Right ventricle myocardium superior (tissue), 1 donor: ENCODE data around the gene HMOX1. TPM values are rescaled to one million over a fixed set of nuclear protein-coding genes. Genes with fewer than 3 reads are reported as not detected.

ENCODE experiments used
- ATAC-seq: fragments of 200-7000 bp; cut with Tn5 transposase; one replicate; pipeline ENCODE4 v1.9.1; 2020; ENCODE audit warnings: mild to moderate bottlenecking; ENCODE audit not compliant: poor library complexity
- DNase-seq: peaks from one replicate; pipeline ENCODE4 v3.0.0-alpha.2; 2020
- intact Hi-C: fragments of 100-400 bp; cut with DNase I; formaldehyde crosslinking; loops from one replicate; pipeline ENCODE4 v1.11.2; 2022
- total RNA-seq: library from RNA; stranded (reverse); fragmentation: NEBNext Ultra II Directional; extraction: Animal tissue kit (Norgen Biotek cat#: 25700); gene quantifications from one replicate; pipeline ENCODE4 v1.2.1, GENCODE V29; 2021
- donor health status: DM: no; HTN: yes; CAD: no; lungs with severe emphysema.

The HMOX1 gene
- total RNA-seq, 1 donor from 2014 or later: 4.8 TPM

DNA sequence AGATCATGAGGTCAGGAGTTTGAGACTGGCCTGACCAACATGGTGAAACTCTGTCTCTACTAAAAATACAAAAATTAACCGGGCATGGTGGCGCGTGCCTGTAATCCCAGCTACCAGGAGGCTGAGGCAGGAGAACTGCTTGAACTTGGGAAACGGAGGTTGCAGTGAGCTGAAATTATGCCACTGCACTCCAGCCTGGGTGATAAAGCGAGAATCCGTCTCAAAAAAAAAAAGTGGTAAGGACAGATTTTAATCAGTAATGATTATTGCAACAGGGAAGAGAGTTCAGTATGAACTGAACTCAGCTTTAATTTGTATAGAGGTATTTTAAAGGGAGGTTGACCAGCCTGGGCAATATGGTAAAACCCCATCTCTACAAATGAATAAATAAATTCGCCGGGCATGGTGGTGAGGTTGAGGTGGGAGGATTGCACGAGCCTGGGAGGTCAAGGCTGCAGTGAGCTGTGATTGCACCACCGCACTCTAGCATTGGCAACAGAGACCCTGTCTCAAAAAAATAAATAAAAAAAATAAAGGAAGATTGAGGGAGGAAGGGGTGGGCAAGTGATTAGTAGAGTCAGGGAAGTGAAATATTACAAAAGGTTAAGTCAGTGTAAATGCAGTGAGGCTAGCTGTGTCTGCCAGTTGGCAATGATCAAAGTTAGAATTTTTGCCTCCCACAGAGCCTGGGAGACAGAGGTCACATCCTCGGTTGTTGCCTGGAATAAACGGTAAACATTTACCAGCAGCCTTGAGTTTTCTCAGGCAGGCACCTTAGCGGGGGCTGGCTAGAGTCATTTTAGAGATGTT lies 16.4 kb downstream of the HMOX1 start:
- DNase-seq: no peak
- ATAC-seq: no peak
- intact Hi-C loops: no loop called here

GRCh38 chr22:35398591-35398973 lies 17.7 kb downstream of the HMOX1 start:
- intact Hi-C loops: no loop called here
- no peak for ATAC-seq
- no peak for DNase-seq

- intact Hi-C loops: no loop called here
- no peak for ATAC-seq
- DNase-seq: no peak
These were observed 18.3 kb downstream of the HMOX1 start for GRCh38 chr22:35399114-35399677.

- ATAC-seq (peak; percentile 99), DNase-seq (peak; percentile 98)
- intact Hi-C loops: no loop called here
These were observed 19.0 kb downstream of the HMOX1 start, which contains the start of gene MCM5 for GRCh38 chr22:35399678-35400500. Gene MCM5, plus strand, starts transcription at chr22:35400140. Its CDS starts 299 bp downstream, at chr22:35400439.

DNA sequence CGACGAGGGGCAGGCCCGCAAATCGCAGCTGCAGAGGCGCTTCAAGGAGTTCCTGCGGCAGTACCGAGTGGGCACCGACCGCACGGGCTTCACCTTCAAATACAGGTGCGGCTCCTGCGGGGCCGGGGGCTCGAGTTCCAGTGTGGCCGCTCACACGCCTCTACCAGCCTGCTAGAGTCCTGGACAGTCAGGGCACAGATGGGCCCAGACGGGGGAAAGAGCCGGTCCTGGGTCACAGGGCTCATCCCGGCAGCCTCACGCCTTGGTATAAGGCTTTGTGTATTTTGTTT lies 19.6 kb downstream of the HMOX1 start:
- DNase-seq (no peak), ATAC-seq (no peak)
- intact Hi-C loops: no loop called here

- DNase-seq: no peak
- intact Hi-C loops: no loop called here
- no peak for ATAC-seq
These were observed 21.0 kb downstream of the HMOX1 start for GRCh38 chr22:35401863-35402262.

DNA sequence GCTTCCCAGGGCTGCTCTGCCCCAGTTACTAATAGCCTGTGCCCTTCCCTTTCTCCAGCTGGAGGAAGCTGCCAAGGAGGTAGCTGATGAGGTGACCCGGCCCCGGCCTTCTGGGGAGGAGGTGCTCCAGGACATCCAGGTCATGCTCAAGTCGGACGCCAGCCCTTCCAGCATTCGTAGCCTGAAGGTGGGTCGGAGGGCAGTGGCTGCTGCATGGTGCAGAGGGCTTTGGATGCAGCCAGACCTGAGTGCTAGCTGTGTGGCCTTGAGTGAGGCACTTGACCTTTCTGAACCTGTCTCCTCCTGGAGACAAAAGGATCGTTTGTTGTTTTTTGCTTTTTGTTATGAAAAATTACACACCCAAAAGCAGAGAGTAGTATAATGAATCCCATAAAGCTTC lies 22.5 kb downstream of the HMOX1 start:
- ATAC-seq (no peak), DNase-seq (no peak)
- intact Hi-C loops: no loop called here

DNA sequence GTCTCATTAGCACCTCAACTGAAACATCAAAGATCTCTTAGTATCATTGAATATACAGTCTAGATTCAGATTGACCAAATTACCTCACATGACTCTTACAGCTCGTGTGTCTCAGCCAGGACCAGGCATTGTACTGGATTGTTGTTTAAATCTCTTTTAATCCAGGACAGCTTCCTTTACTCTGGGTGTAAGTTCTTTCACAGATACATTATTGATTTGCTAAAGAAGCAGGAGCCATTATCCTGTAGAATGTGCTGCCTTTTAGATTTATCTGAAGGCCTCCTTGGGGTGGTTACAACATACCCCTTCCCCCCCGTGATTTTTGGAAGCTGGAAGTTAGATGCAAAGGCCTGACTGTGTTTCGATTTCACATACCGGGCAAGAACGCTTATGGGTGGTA lies 23.3 kb downstream of the HMOX1 start:
- intact Hi-C loops: no loop called here
- DNase-seq (no peak), ATAC-seq (no peak)

DNA sequence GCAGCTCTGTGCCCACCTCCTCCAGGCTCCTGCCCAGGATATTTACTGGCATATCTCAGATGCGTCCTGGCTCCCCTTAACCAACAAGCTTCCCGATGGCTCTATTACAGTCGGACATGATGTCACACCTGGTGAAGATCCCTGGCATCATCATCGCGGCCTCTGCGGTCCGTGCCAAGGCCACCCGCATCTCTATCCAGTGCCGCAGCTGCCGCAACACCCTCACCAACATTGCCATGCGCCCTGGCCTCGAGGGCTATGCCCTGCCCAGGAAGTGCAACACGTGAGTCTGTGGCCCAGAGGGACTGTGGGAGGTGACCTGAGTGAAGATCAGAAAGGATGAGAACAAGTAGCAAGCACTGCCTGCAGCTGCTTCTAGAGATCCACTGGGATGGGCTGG lies 25.5 kb downstream of the HMOX1 start:
- intact Hi-C loops: no loop called here
- ATAC-seq (no peak), DNase-seq (no peak)

DNA sequence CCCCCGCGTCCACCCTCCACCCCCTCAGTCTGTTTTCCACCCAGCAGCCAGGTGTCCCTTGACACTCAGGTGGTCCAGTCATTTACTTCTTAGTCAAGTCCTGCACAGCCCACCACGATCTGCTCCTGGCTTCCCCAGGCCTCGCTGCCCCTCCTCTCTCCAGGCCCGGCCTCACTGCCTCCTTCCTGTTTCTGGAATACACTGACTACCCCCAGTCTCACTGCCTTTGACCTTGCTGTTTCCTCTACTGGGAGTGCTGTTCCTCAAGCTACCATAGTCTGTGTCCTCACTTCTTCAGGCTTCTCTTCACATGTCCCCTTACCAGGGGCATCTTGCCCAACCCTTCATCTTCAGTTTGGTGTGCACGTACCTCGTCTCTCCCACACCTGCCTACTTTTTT lies 26.5 kb downstream of the HMOX1 start:
- intact Hi-C loops: no loop called here
- peak; percentile 30 for ATAC-seq
- DNase-seq: no peak

- ATAC-seq: peak; percentile 61
- peak; percentile 54 for DNase-seq
- intact Hi-C loops: no loop called here
These were observed 29.1 kb downstream of the HMOX1 start for GRCh38 chr22:35409783-35410662.

GRCh38 chr22:35410663-35411034 lies 29.8 kb downstream of the HMOX1 start:
- DNase-seq: no peak
- intact Hi-C loops: no loop called here
- ATAC-seq: no peak

DNA sequence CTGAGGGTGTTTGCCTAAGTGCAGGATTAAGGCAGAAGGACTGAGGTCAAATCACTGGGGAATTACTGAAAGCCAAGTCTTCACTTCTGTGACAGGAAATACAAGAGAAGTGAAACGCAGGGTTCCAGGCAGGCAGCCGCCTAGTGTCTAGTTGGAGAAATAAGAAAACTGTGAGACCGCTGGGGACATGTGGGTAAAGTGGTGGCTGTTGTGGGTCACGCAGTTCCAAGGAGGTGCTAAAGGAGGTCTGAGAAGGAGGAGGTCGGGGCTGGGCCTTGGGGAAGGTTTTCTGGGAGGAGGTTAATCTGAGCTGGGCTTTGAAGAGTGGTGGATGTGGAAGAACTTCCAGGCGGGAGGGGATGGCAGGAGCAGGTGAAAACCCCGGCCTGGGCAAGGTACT lies 30.2 kb downstream of the HMOX1 start:
- intact Hi-C loops: no loop called here
- ATAC-seq (peak; percentile 23), DNase-seq (no peak)

DNA sequence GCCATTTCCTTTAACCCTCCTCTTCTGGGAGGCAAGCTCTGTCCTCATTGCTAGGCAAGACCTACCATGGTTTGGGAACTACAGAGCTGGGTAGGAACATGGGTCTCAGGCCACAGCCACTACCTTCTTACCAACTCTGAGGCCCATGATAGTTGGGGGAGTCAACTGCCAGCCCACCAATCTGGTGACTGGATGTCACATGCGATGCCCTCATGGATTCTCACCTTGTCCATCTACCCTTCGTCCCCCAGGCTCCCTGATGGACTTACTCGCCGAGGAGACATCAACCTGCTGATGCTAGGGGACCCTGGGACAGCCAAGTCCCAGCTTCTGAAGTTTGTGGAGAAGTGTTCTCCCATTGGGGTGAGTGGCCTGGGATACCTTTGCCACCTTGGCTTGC lies 32.7 kb downstream of the HMOX1 start:
- no peak for DNase-seq
- ATAC-seq: no peak
- intact Hi-C loops: no loop called here

DNA sequence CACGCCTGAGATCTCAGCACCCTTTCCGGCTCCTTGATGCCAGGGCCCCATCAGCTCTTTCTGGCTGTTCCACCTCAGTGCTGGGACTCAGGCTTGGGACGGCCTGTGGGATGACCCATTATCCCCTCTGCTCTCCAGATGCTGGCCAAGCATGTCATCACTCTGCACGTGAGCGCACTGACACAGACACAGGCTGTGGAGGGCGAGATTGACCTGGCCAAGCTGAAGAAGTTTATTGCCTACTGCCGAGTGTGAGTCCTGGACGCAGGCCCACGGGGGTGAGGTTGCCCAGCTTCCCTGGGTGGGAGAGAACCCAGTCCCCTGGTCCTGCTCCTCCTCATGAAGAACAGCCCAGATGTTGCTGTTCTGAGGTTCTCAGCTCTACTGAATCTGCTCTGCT lies 36.7 kb downstream of the HMOX1 start:
- no peak for DNase-seq
- ATAC-seq: no peak
- intact Hi-C loops: no loop called here

DNA sequence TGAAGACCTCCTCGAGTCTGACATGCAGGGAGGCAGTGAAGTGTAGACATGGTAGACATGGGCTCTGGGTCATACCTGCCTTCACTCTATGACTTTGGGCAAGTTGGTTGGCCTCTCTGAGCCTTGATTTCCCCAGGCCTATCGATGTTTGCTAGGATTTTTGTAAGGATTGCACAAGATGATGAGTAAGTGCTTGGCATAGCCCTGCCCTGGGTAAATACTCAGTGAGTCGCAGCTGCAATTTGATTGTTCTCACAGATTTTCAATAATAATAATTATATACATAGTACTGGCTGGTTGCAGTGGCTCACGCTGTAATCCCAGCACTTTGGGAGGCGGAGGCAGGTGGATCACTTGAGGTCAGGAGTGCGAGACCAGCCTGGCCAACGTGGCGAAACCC lies 37.2 kb downstream of the HMOX1 start:
- intact Hi-C loops: no loop called here
- peak; percentile 14 for DNase-seq
- ATAC-seq: no peak

- DNase-seq: no peak
- intact Hi-C loops: no loop called here
- ATAC-seq: no peak
These were observed 37.8 kb downstream of the HMOX1 start for GRCh38 chr22:35418731-35419130.

DNA sequence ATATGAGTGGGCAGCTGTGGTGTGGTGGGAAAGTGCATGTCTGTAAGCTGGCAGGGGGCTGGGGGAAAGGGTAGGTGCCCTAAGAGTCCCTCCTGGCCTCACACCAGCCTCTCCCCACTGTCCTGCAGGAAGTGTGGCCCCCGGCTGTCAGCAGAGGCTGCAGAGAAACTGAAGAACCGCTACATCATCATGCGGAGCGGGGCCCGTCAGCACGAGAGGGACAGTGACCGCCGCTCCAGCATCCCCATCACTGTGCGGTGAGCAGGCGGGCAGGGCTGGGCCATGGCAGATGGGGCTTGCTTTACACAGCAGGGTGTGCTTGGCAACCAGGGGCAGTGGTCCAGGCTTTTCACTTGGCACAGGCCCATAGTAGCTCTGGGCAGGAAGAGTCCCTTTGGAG lies 38.9 kb downstream of the HMOX1 start:
- ATAC-seq (no peak), DNase-seq (peak; percentile 29)
- intact Hi-C loops: no loop called here

DNA sequence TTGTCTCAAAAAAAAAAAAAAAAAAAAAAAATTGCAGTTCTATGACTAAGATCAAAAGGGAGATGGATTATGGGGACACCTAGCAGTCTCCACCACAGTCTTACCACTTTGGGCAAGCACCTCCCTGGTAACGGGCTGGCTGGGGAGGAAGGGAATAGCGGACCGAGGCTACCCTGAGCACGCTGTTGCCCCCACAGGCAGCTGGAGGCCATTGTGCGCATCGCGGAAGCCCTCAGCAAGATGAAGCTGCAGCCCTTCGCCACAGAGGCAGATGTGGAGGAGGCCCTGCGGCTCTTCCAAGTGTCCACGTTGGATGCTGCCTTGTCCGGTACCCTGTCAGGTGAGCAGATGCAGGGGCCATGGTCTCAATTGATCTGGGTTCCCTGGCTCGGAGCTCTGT lies 40.2 kb downstream of the HMOX1 start:
- no peak for ATAC-seq
- no peak for DNase-seq
- intact Hi-C loops: no loop called here
